ENCODE data around the gene FBLN1. TPM values are rescaled to one million over a fixed set of nuclear protein-coding genes. Genes with fewer than 3 reads are reported as not detected.

Gene FBLN1
- total and polyA plus RNA-seq, 2 of the 8 experiments (the other 6 are each of a cell fraction or from before 2014, with no cell fraction given): 159 to 168 TPM

- no peak overlapping the region for H3K4me3 ChIP-seq (ENCODE audit: extremely low read depth in 1 of 4, insufficient read depth in 2 of 4, low read depth in 3 of 4, low read length in 4 of 4)
- no peak for DNase-seq (ENCODE audit: low read depth in 1 of 2, low spot score in 2 of 2)
- FAIRE-seq: no peak
- no peak overlapping the region for H3K18ac ChIP-seq (ENCODE audit: extremely low read depth, low read length)
- no peak overlapping the region for H2BK15ac ChIP-seq (ENCODE audit: low read length)
- ChIA-PET POLR2A (ENCODE audit: partially characterized antibody) (no interaction called here), CTCF (ENCODE audit: partially characterized antibody) (no interaction called here)
- no peak overlapping the region for H2BK5ac ChIP-seq (ENCODE audit: low read depth, low read length)
- no peak overlapping the region for H3K27ac ChIP-seq (ENCODE audit: low read depth, low read length)
- H3K4me2 ChIP-seq (ENCODE audit: insufficient read depth in 1 of 2, low read depth in 2 of 2, low read length in 2 of 2): no peak overlapping the region
- H3K4me1 ChIP-seq (replicated peaks in 1 of 4; ENCODE audit: control insufficient read depth in 3 of 4, insufficient read depth in 4 of 4, low read length in 3 of 4): peaks cover 0 to 4% (median under 1%) of the 10 kb centered on the region in 4 experiments; a peak in 2 of 7 replicates
- no peak overlapping the region for H2AK5ac ChIP-seq (ENCODE audit: low read depth, low read length)
- no peak overlapping the region for H4K8ac ChIP-seq (ENCODE audit: extremely low read depth, insufficient read depth, low read length)
- H4K5ac ChIP-seq (ENCODE audit: insufficient read length, low read depth, low read length): no peak overlapping the region
- no peak overlapping the region for H2BK20ac ChIP-seq (ENCODE audit: low read length)
- H3K23ac ChIP-seq (ENCODE audit: insufficient read length): no peak overlapping the region
- no peak overlapping the region for H3K4ac ChIP-seq (replicated peaks; ENCODE audit: insufficient read length, low read depth, low read length)
- H3K56ac ChIP-seq (replicated peaks; ENCODE audit: insufficient read length, low read depth, low read length): no peak overlapping the region
- H3K9me3 ChIP-seq (ENCODE audit: insufficient read depth in 2 of 2, low read depth in 1 of 2, low read length in 1 of 2): peaks cover 0 to 5% of the 10 kb centered on the region in 2 experiments; a peak in 2 of 4 replicates
- H3K79me1 ChIP-seq (ENCODE audit: low read depth, low read length): no peaks in the 10 kb centered on the region; the same call in 1 of the 2 replicates
- no peak overlapping the region for H3K9ac ChIP-seq (replicated peaks in 1 of 4; ENCODE audit: extremely low read depth in 1 of 4, low read depth in 3 of 4, low read length in 3 of 4)
- H3K14ac ChIP-seq (ENCODE audit: insufficient read length): no peak overlapping the region
- H3K23me2 ChIP-seq (ENCODE audit: low read depth, low read length): no peaks in the 10 kb centered on the region
- 0 out of 8 replicates have a peak, but pooled peaks cover 0 to 3% (median 0%) of the 10 kb centered on the region in 4 experiments for H3K36me3 ChIP-seq (ENCODE audit: control insufficient read depth in 2 of 4, insufficient read depth in 4 of 4, low read length in 3 of 4)
- H2AFZ ChIP-seq (ENCODE audit: low read length): no peak overlapping the region
- no peaks in the 10 kb centered on the region; a peak in 2 of 7 replicates for H3K27me3 ChIP-seq (replicated peaks in 1 of 4; ENCODE audit: control insufficient read depth in 3 of 4, extremely low read depth in 1 of 4, insufficient read depth in 3 of 4, low read length in 3 of 4)
- H4K20me1 ChIP-seq (replicated peaks in 1 of 2; ENCODE audit: control insufficient read depth in 1 of 2, insufficient read depth in 2 of 2, low read length in 2 of 2): peaks cover 0 to 1% of the 10 kb centered on the region in 2 experiments
- no peak overlapping the region for H2BK12ac ChIP-seq (ENCODE audit: low read depth, low read length)
- H3K79me2 ChIP-seq (ENCODE audit: control insufficient read depth in 1 of 2, insufficient read depth in 2 of 2, low read length in 2 of 2): no peaks in the 10 kb centered on the region
- no peak overlapping the region for H2BK120ac ChIP-seq (replicated peaks; ENCODE audit: low read depth, low read length)
- no peak overlapping the region for H4K91ac ChIP-seq (replicated peaks; ENCODE audit: insufficient read length, low read length)
- TF ChIP-seq CEBPB (IDR thresholded peaks at IDR 0.05; ENCODE audit: low read depth, low read length) (no peak), RBBP5 (IDR thresholded peaks at IDR 0.05; ENCODE audit: borderline replicate concordance, low read depth, low read length) (no peak), HDAC6 (IDR thresholded peaks at IDR 0.05; ENCODE audit: low read depth, low read length) (no peak), KDM1A (IDR thresholded peaks at IDR 0.05; ENCODE audit: borderline replicate concordance, low read length) (no peak), YY1 (IDR thresholded peaks at IDR 0.05; ENCODE audit: low read depth, low read length) (no peak), NANOG (IDR thresholded peaks at IDR 0.05; ENCODE audit: insufficient read depth, low read depth, low read length, poor library complexity, severe bottlenecking) (no peak), TBP (IDR thresholded peaks at IDR 0.05; ENCODE audit: low read depth, low read length) (no peak), FOSL1 (IDR thresholded peaks at IDR 0.05; ENCODE audit: insufficient read depth, low read depth, low read length) (no peak), GTF2F1 (IDR thresholded peaks at IDR 0.05; ENCODE audit: borderline replicate concordance, low read depth, low read length) (no peak), GABPA (IDR thresholded peaks at IDR 0.05; ENCODE audit: borderline replicate concordance, insufficient read depth, low read length) (no peak), TAF1 (IDR thresholded peaks at IDR 0.05; ENCODE audit: low read depth, low read length) (no peak), TCF12 (IDR thresholded peaks at IDR 0.05; ENCODE audit: low read depth, low read length) (no peak), CHD1 (IDR thresholded peaks at IDR 0.05; ENCODE audit: low read depth, low read length) (no peak), ATF2 (IDR thresholded peaks at IDR 0.05; ENCODE audit: low read length) (no peak)
These were observed 68.4 kb downstream of the FBLN1 start for GRCh38 chr22:45571089-45571488.

Data from H1 (cell line).